HG03342 (cell line): Measurements from ENCODE around the gene SH3PXD2A.
"Not testable (repeated sequence)": the region's sequence is repeated elsewhere in the genome, so short reads cannot be mapped to it uniquely, and the experiment has no call there.

ENCODE experiments used
- ATAC-seq: cut with Tn5 transposase; IDR thresholded peaks from one replicate; pipeline ENCODE4 v1.9.1; 2021; ENCODE audit warnings: mild to moderate bottlenecking, moderate library complexity; ENCODE audit not compliant: unreplicated experiment

The SH3PXD2A gene

DNA sequence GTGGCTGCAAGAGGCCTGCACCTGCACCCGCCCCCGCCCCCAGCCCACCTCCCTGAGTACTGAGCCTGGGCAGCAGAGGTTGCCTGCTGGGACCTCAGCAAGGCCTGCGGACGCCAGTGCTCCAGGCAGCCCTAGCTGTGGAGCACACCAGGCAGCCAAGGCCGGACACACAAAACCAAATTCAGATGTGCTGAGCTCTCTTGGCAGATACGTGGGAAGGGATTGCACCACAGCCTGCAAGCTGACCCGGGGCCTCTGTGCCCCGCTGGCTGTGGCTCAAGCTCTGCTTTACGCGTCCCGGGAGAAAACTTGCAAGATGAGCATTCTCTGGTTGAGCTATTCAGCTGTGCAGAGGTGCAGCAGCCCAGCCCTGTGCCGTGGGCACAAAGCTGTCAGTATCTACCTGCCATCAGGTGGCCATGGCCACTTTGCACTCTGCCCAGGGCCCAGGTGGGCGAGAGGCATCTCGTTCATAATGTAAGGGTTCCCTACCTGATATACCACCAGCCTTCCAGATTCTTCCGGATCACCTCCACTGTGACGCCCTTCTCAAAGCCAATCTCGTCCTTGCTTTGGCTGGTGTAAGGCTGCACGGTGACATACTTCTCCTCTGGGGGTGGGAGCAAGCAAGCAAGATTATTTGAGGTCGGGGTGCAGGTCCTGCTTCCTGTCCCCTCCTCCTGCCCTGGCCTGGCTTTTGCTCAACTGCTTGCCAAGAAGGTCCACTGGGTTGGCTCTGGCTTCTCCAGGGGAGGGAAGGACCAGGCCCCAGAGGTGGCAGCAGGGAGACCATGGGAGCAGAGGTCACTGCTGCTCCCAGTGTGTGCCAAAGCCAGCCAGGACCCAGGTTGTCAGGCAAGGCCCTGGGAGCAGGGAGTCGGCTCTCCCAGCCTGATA, 238.4 kb downstream of the SH3PXD2A start:
- ATAC-seq, result no peak

DNA sequence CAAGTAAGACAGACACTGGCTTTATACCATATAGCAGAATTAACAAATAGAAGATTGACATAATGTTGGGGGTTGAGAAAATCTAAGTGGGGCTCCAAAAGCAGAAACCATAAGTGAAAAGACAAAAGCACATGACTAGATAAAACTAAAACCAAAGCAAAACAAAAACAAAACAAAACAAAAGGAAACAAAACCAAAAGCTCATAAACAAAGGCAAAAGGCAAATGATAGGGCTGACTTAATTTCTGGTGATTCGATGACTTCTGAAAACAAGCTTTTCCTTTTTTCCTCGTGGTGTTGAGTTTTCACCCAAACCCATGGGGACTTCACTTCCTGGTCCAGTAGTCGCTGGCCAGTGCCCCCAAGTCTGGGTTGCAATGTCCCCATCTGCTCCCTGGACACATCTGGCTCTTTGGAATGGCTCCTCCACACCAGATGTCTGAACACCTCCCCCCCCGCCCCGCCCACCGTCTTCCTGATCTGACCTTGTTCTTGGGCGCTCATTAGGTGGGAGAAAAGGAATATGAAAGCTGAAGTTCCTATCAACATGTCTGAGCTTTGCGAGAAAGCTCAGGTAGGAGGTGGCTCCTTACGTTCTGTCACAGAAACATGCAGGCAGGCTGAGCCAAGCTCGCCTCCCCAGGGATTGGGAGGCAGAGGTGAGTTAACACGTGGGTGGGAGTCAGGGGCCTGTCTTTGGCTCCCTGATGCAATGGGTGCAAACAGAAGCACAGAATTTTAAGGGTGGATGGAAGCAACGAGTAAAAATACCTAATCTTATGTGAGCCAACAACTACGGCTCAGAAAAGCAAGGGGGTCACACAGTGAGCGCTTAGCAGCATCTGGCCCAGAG, 240.8 kb downstream of the SH3PXD2A start:
- no peak for ATAC-seq

- no peak for ATAC-seq
These were observed 241.8 kb downstream of the SH3PXD2A start for GRCh38 chr10:103613616-103614015.

- no peak for ATAC-seq
These were observed 242.7 kb downstream of the SH3PXD2A start for GRCh38 chr10:103612462-103613365.

DNA sequence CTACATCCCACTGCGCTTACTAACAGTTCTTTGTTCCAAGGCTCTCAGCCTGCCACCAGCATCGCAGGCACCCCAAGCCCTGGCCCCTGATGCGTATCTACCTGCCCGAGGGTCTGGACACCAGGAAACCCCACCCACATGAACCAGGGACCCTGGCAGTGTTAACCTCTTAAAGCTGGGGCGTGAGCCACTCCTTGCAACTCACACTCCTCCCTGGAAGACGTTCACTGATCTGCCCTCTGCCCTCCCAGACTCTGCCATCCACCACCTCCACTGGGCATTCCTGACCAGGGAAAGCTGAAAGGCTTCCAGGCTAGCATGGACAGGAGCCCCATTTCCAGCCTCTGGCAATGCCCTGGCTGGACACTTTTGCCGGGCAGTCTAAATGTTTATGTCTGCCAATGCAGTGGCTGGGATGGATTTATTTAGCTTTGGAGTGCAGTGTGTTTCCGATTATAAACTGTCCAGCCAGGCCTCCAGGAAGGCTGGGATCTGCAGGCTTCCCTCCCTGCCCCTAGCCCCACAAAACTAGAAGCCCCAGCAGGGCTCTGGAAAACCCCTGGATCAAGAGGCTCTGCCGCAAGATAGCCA, 244.4 kb downstream of the SH3PXD2A start:
- ATAC-seq, result no peak

- ATAC-seq, result no peak
These were observed 245.3 kb downstream of the SH3PXD2A start for GRCh38 chr10:103610083-103610472.

GRCh38 chr10:103609231-103610082, 245.9 kb downstream of the SH3PXD2A start:
- ATAC-seq, result no peak

GRCh38 chr10:103608056-103608455, 247.3 kb downstream of the SH3PXD2A start:
- not testable (repeated sequence) for ATAC-seq

GRCh38 chr10:103607051-103607450, 248.3 kb downstream of the SH3PXD2A start:
- not testable (repeated sequence) for ATAC-seq

DNA sequence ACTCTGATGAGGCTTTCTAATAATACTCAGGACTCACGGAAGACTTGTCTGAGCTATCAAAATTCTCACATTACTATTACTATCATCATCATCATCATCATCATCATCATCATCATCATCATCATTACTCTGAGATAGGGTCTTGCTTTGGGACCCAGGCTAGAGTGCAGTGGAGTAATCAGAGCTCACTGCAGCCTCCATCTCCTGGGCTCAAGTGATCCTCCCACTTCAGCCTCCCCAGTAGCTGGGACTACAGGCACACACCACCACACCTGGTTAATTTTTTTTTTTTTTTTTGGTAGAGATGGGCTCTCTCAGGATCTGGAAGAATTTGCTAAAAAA, 249.3 kb downstream of the SH3PXD2A start:
- not testable (repeated sequence) for ATAC-seq

DNA sequence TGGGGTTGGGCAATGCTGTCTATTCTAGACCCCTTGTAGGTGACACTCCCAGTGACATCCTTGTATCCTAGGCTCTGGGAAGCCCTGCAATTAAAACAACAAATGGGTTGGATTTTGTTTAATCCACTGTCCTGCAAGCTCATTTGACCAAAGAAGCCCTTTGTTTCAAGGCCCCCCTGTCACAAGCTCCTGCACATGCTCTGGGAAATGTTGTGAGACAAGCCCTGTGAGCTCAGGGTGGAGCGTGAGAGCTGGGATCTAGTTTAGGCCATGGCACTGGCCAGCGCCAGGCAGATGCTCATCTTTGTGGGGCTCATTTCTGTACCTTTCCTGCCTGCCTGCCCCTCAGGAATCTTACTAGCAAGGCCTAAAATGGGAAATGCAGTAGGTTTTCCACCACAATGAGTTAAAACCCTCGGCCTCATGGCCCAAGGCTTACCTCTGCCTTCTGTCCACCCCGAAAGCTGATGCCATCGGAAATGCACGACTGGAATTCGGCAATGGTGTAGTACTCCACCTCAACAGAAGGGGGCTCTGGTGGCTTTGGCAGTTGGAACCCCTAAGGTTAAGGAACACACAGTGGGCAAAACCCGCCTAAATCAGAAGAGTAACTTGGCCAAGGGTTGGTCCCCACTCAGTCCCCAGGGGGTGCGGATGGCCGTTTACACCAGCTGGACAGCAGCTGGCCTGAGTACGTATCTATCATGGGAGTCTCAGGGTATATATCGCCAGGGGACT, 249.8 kb downstream of the SH3PXD2A start:
- no peak for ATAC-seq

- no peak for ATAC-seq
These were observed 252.0 kb downstream of the SH3PXD2A start for GRCh38 chr10:103603382-103603781.

DNA sequence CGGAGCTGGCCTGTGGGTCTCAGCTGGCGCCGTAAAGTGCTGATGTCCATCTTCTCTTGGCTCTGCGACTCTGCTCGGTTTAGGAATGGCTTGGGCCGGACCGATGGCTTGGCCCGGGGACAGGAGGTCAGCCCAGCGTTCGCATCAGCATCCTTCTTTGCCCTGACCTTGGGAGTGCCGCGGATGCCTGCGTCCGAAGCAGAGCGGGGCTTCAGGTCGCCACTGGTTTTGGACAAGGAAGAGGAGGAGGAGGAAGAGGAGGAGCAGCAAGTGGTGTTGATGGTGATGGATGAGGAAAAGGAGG, 252.6 kb downstream of the SH3PXD2A start:
- no peak for ATAC-seq

- no peak for ATAC-seq
These were observed 253.1 kb downstream of the SH3PXD2A start for GRCh38 chr10:103602028-103602851.

- no peak for ATAC-seq
These were observed 254.3 kb downstream of the SH3PXD2A start for GRCh38 chr10:103600956-103601569.

DNA sequence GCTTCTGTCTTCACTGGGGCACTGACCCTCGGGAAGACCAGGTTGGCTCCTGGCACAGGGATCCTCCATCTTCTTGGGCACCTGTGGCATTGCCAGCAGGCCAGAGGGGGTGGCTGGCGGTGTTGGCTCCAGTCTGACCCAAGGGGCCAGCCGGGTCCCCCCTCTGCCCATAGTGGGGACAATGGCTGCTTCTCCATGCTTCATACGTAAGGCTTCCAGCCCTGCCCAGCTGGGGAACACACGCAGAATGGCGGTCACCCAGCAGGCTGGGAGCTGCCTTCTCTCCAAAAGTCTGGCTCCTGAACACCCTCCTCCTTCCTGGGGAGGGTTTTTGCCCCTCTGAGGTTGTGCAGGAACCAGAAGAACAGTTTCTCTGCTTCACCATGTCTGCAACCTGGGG, 255.1 kb downstream of the SH3PXD2A start:
- ATAC-seq, result no peak

- ATAC-seq, result no peak
These were observed 255.5 kb downstream of the SH3PXD2A start for GRCh38 chr10:103599907-103600306.

GRCh38 chr10:103599211-103599610, 256.2 kb downstream of the SH3PXD2A start:
- no peak for ATAC-seq
